GM06990 (cell line): ENCODE data around the gene BDKRB1.

ENCODE experiments used
- DNase-seq: peaks from one replicate; pipeline ENCODE4 v3.0.0-alpha.2; 2011; ENCODE audit not compliant: insufficient read length; ENCODE audit errors: extremely low read depth
- H3K27me3 ChIP-seq: replicated peaks from 2 replicates; pipeline ENCODE4 v1.6.0; 2011; ENCODE audit warnings: low read length; ENCODE audit not compliant: control insufficient read depth, insufficient read depth
- H3K36me3 ChIP-seq: 2 replicates; pipeline ENCODE4 v1.5.1; 2011; ENCODE audit warnings: low read length; ENCODE audit not compliant: control insufficient read depth, insufficient read depth
- H3K4me3 ChIP-seq: replicated peaks from 2 replicates; pipeline ENCODE4 v1.5.1; 2011; ENCODE audit warnings: low read depth, mild to moderate bottlenecking, control low read depth, low read length
- TF ChIP-seq, protein P1 (sequence below): IDR thresholded peaks from 2 replicates; pipeline ENCODE4 v1.5.1; 2011; ENCODE audit warnings: low read length, control low read depth, mild to moderate bottlenecking, inconsistent platforms; ENCODE audit not compliant: insufficient read depth, poor library complexity, severe bottlenecking

Gene BDKRB1

DNA sequence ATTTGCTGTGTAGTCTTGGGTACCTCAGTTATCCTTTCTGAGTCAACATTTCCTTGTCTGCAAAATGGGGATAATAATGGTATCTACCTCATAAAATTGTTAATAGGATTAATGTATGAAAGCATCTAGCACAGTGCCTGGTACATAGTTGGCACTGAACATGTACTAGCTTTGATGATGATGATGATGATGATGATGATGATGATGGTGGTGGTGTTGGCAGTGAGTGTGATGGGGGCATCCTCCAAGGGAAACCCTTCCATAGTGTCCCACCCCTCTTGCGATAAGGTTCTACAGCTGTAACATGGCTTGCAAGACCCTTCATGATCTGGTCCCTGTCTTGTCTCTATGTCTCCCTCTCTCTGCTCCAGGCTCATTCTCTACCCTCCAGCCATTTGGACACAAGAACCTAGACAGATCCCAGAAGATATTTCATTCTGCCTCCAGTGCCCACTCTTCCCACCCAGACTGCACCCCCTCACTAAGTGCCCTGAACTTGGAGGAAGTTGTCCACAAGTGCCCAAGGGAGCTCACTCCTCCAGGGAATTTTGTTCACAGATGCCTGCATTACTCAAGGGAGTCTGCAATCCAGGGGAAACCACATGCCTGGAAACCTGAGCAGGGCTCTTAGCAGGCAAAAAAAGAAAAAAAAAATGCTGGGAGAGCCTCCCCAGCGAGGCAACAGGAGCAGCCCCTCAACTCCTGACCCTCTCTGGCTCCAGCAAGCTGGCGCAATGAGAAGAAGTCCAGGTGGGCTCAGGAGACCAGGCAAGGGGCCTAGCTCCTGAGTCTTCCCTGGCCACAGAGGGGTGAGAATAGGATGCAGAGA, 10.1 kb upstream of the BDKRB1 start:
- no peak for DNase-seq
- H3K36me3 ChIP-seq, result no peaks in the 10 kb centered on the region
- H3K27me3 ChIP-seq, result no peaks in the 10 kb centered on the region; the same call in 1 of the 2 replicates
- TF ChIP-seq, protein P1, sequence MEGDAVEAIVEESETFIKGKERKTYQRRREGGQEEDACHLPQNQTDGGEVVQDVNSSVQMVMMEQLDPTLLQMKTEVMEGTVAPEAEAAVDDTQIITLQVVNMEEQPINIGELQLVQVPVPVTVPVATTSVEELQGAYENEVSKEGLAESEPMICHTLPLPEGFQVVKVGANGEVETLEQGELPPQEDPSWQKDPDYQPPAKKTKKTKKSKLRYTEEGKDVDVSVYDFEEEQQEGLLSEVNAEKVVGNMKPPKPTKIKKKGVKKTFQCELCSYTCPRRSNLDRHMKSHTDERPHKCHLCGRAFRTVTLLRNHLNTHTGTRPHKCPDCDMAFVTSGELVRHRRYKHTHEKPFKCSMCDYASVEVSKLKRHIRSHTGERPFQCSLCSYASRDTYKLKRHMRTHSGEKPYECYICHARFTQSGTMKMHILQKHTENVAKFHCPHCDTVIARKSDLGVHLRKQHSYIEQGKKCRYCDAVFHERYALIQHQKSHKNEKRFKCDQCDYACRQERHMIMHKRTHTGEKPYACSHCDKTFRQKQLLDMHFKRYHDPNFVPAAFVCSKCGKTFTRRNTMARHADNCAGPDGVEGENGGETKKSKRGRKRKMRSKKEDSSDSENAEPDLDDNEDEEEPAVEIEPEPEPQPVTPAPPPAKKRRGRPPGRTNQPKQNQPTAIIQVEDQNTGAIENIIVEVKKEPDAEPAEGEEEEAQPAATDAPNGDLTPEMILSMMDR, result no peak
- H3K4me3 ChIP-seq, result no peak overlapping the region

DNA sequence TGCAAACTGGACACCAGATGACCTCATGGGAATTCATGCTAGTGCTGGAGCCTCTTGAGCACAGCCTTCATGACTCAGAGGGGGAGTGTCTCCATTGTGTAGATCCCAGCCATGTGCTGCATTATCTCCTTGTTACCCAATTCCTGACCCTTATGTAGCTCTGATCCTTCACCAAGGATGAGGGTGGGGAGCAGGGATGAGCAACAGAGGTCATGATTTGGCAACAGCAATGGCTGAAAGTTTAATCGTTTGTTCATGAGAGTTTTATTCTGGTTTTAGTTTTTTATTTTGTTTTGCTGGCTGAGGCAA, 9.5 kb upstream of the BDKRB1 start:
- no peak for DNase-seq
- Histone ChIP-seq H3K36me3 (no peaks in the 10 kb centered on the region), H3K4me3 (no peak overlapping the region), H3K27me3 (no peaks in the 10 kb centered on the region; the same call in 1 of the 2 replicates)
- TF ChIP-seq, protein P1, result no peak

DNA sequence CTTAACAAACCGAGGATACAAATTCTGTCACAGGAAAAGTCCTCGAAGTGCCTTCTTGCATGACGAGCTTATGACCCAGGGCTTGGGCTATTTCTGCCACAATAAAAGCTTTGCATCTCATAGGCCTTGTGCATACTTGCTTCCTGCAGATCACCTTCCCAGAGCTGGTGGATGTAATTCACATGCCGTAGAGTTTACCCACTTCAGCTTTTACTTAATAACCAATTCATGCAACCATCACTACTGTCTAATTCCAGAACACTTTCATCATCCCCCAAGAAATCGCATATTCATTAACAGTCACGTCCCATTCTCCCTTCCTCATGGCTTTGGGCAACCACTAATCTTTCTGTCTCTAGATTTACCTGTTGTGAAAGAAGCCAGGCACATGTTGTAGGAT, 9.0 kb upstream of the BDKRB1 start:
- TF ChIP-seq, protein P1, result no peak
- Histone ChIP-seq H3K36me3 (no peaks in the 10 kb centered on the region), H3K27me3 (no peaks in the 10 kb centered on the region; the same call in 1 of the 2 replicates), H3K4me3 (no peak overlapping the region)
- no peak for DNase-seq

DNA sequence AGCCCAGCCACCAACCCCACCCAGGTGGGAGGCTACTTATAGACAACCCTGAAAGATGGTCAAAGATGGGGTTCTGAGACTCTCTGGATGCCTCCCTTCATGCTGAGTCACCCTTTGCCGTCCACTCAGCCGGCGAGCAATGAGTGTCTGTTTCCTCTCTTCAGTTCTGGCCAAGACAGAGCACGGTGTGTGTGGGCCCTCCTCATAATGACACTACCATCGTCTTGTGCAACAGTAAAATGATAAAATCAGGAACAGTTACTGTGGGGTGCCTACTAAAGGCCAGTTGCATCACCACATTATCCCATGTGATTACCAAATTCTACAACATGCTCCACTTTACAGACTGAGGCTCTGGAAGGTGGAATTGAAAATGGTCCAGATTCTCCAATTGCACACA, 7.0 kb upstream of the BDKRB1 start:
- Histone ChIP-seq H3K36me3 (no peaks in the 10 kb centered on the region), H3K4me3 (no peak overlapping the region), H3K27me3 (no peaks in the 10 kb centered on the region; the same call in 1 of the 2 replicates)
- no peak for DNase-seq
- TF ChIP-seq, protein P1, result no peak

DNA sequence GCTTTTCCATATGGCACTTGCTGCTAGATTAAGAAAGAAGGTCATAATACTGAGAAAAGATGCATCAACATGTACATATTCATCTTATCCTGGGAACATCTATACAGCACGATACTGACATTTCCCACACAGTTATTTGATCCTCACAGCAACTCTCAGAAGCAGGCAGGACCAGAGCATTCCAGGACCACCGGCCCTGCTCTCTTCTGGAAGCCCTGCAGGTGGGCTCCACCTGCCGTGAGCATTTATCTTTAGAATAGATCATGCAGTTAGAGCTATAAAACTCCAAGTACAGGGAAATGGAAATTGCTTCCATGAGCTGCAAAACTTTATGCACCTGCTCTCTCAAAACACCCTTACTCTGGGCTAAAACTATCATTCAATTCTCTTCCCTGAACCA, 5.5 kb upstream of the BDKRB1 start:
- no peak for DNase-seq
- H3K4me3 ChIP-seq, result no peak overlapping the region
- TF ChIP-seq, protein P1, result no peak
- H3K36me3 ChIP-seq, result no peaks in the 10 kb centered on the region
- no peaks in the 10 kb centered on the region; the same call in 1 of the 2 replicates for H3K27me3 ChIP-seq
